Smooth muscle cell (in vitro differentiated cells): Measurements from ENCODE around the gene FAM107A. TPM values are rescaled to one million over a fixed set of nuclear protein-coding genes. Genes with fewer than 3 reads are reported as not detected.

Source experiments
- DNase-seq: peaks from one replicate; lab custom pipeline; 2025; ENCODE audit not compliant: unreplicated experiment; lab: John Stamatoyannopoulos, UW
- H2AFZ ChIP-seq: fragments of 200-600 bp; sonication (generic); 2 replicates; pipeline ENCODE4 v1.6.0; 2016; ENCODE audit warnings: antibody characterized with exemption, low read depth, mild to moderate bottlenecking
- H3F3A ChIP-seq: fragments of 200-600 bp; sonication (generic); 2 replicates; pipeline ENCODE4 v1.6.0; 2017; ENCODE audit warnings: antibody characterized with exemption, low read depth
- H3K27ac ChIP-seq: fragments of 200-600 bp; sonication (generic); 2 replicates; pipeline ENCODE4 v1.5.1; 2016; ENCODE audit warnings: low read depth, mild to moderate bottlenecking
- H3K27me3 ChIP-seq: fragments of 200-600 bp; sonication (generic); 2 replicates; pipeline ENCODE4 v1.6.1; 2016; ENCODE audit warnings: low read depth, mild to moderate bottlenecking
- H3K36me3 ChIP-seq: fragments of 200-600 bp; sonication (generic); 2 replicates; pipeline ENCODE4 v1.5.1; 2016; ENCODE audit warnings: low read depth
- H3K4me1 ChIP-seq: fragments of 200-600 bp; sonication (generic); 2 replicates; pipeline ENCODE4 v1.5.1; 2016; ENCODE audit warnings: low read depth
- H3K4me2 ChIP-seq: fragments of 200-600 bp; sonication (generic); 2 replicates; pipeline ENCODE4 v1.6.0; 2016; ENCODE audit warnings: mild to moderate bottlenecking
- H3K4me3 ChIP-seq: fragments of 200-600 bp; sonication (generic); 2 replicates; pipeline ENCODE4 v1.5.1; 2016; ENCODE audit warnings: mild to moderate bottlenecking
- H3K79me2 ChIP-seq: fragments of 200-600 bp; sonication (generic); 2 replicates; pipeline ENCODE4 v1.6.0; 2016; ENCODE audit warnings: low read depth, mild to moderate bottlenecking
- H3K9ac ChIP-seq: fragments of 200-600 bp; sonication (generic); 2 replicates; pipeline ENCODE4 v1.6.0; 2016; ENCODE audit warnings: low read depth
- H3K9me3 ChIP-seq: fragments of 200-600 bp; sonication (generic); replicated peaks from 2 replicates; pipeline ENCODE4 v1.5.1; 2016; ENCODE audit warnings: low read depth
- H4K20me1 ChIP-seq: fragments of 200-600 bp; sonication (generic); 2 replicates; pipeline ENCODE4 v1.6.0; 2016; ENCODE audit warnings: low read depth
- CTCF ChIP-seq: fragments of 200-600 bp; sonication (generic); IDR thresholded peaks from 2 replicates; pipeline ENCODE4 v1.5.1; 2017; ENCODE audit warnings: borderline replicate concordance, mild to moderate bottlenecking, antibody characterized with exemption; ENCODE audit not compliant: insufficient read depth, poor library complexity, severe bottlenecking
- WGBS: methylation state at CpG from one replicate; pipeline ENCODE4 v1.1.7; 2016; ENCODE audit warnings: low lambda C conversion rate; 5-methylcytosine and 5-hydroxymethylcytosine counted together
- polyA plus RNA-seq: library from polyadenylated mRNA; unstranded; fragments of >200 nt; fragmentation: Nextera tagmentation; extraction: Ambion mirVana; gene quantifications from 2 replicates; pipeline ENCODE4 v1.2.1, GENCODE V29; 2016
- total RNA-seq: library from RNA; depleted of rRNA; stranded (reverse); fragments of >200 nt; gene quantifications from 2 replicates; pipeline ENCODE4 v1.2.3, GENCODE V29; 2014

The FAM107A gene
- total and polyA plus RNA-seq, 2 experiments from 2014 or later, result not detected

- TF ChIP-seq CTCF, result no peak
- Histone ChIP-seq H3K4me3 (no peak overlapping the region), H3K79me2 (no peaks in the 10 kb centered on the region), H3K27me3 (no peaks in the 10 kb centered on the region), H3F3A (no peaks in the 10 kb centered on the region), H3K36me3 (no peaks in the 10 kb centered on the region), H3K9me3 (no peaks in the 10 kb centered on the region), H2AFZ (no peak overlapping the region), H3K9ac (no peak overlapping the region), H4K20me1 (no peaks in the 10 kb centered on the region), H3K4me1 (peaks cover 12% of the 10 kb centered on the region), H3K4me2 (no peak overlapping the region), H3K27ac (no peak overlapping the region)
- 83% methylated on average over 6 of the region's 6 CpGs for WGBS
- DNase-seq, result no peak
These were observed 44.1 kb upstream of the FAM107A start for GRCh38 chr3:58621086-58621830.

GRCh38 chr3:58620421-58620820 is 43.2 kb upstream of the FAM107A start:
- Histone ChIP-seq H3K4me1 (peaks cover 10% of the 10 kb centered on the region), H3K79me2 (no peaks in the 10 kb centered on the region), H3K36me3 (no peaks in the 10 kb centered on the region), H3F3A (no peaks in the 10 kb centered on the region), H3K9ac (no peak overlapping the region), H3K4me2 (no peak overlapping the region), H4K20me1 (no peaks in the 10 kb centered on the region), H3K27me3 (no peaks in the 10 kb centered on the region), H3K4me3 (no peak overlapping the region), H3K9me3 (no peaks in the 10 kb centered on the region), H2AFZ (no peak overlapping the region), H3K27ac (no peak overlapping the region)
- WGBS, result 91% methylated on average over 8 of the region's 8 CpGs
- TF ChIP-seq CTCF, result no peak
- DNase-seq, result no peak

GRCh38 chr3:58617338-58617761 is 40.2 kb upstream of the FAM107A start:
- no peak for TF ChIP-seq CTCF
- Histone ChIP-seq H2AFZ (peak overlapping the region; percentile 39), H4K20me1 (no peaks in the 10 kb centered on the region), H3K27me3 (no peaks in the 10 kb centered on the region), H3K4me1 (peaks cover 10% of the 10 kb centered on the region), H3K9ac (no peak overlapping the region), H3K4me2 (peak overlapping the region; percentile 39), H3K27ac (no peak overlapping the region), H3K79me2 (no peaks in the 10 kb centered on the region), H3K9me3 (no peaks in the 10 kb centered on the region), H3K4me3 (no peak overlapping the region), H3F3A (no peaks in the 10 kb centered on the region), H3K36me3 (no peaks in the 10 kb centered on the region)
- DNase-seq, result no peak
- WGBS, result 31% methylated on average over 8 of the region's 8 CpGs
